AG04450 (cell line): ENCODE results near the gene SHB. TPM values are rescaled to one million over a fixed set of nuclear protein-coding genes. Genes with fewer than 3 reads are reported as not detected.

Experiments
- CTCF ChIA-PET: fragments of 300-600, 350-600 bp; formaldehyde crosslinking; extraction: SDS; loops from one replicate; lab custom pipeline; 2022; ENCODE audit warnings: antibody characterized with exemption, inconsistent platforms; lab: Charles Lee
- POLR2A ChIA-PET: fragments of 350-600 bp; formaldehyde crosslinking; extraction: SDS; loops from one replicate; lab custom pipeline; 2021; ENCODE audit warnings: antibody characterized with exemption, inconsistent platforms; lab: Yijun Ruan, JAX
- DNase-seq: peaks from one replicate; pipeline ENCODE4 v3.0.0-alpha.2; 2011; ENCODE audit warnings: low read depth, low spot score
- H3K27ac ChIP-seq: one replicate; pipeline ENCODE4 v1.5.1; 2012; ENCODE audit warnings: low read depth, low read length, control low read depth
- H3K27me3 ChIP-seq: one replicate; pipeline ENCODE4 v1.6.0; 2012; ENCODE audit warnings: low read length; ENCODE audit not compliant: control insufficient read depth, insufficient read depth
- H3K4me3 ChIP-seq: 2 replicates; pipeline ENCODE4 v1.5.1; 2011; ENCODE audit warnings: mild to moderate bottlenecking, low read depth, low read length, control low read depth
- H3K9me3 ChIP-seq: 2 replicates; pipeline ENCODE4 v1.5.1; 2012; ENCODE audit warnings: low read length; ENCODE audit not compliant: control insufficient read depth, insufficient read depth
- CTCF ChIP-seq: IDR thresholded peaks from 2 replicates; pipeline ENCODE4 v1.5.1; 2011; ENCODE audit warnings: low read depth, low read length, control low read depth, inconsistent platforms
- polyA plus RNA-seq: library from polyadenylated mRNA; depleted of rRNA; stranded (reverse); fragments of >200 nt; gene quantifications from 2 replicates; pipeline ENCODE4 v1.2.3, GENCODE V29; 2011

Gene SHB
- polyA plus RNA-seq, 1 experiment = 16.7 TPM

GRCh38 chr9:38020151-38021076 lies 48.6 kb downstream of the SHB start:
- Histone ChIP-seq H3K27ac (peak overlapping the region; percentile 99), H3K27me3 (no peaks in the 10 kb centered on the region), H3K9me3 (no peaks in the 10 kb centered on the region), H3K4me3 (no peak overlapping the region)
- ChIA-PET CTCF (interaction anchor here (1.3 kb wide), 1 partner anchor 15 kb away, joined by 3 read pairs; no protein-coding TSS in a partner anchor), POLR2A (interaction anchor here (0.7 to 1.6 kb wide), 2 partner anchors 12 to 47 kb away, joined by 3 to 4 read pairs; no protein-coding TSS in a partner anchor)
- DNase-seq = no peak
- no peak for TF ChIP-seq CTCF

- POLR2A ChIA-PET = interaction anchor here (0.6 to 1.6 kb wide), 3 partner anchors 11 to 58 kb away, joined by 3 to 4 read pairs (median 3); no protein-coding TSS in a partner anchor
- CTCF ChIA-PET = interaction anchor here (1.8 kb wide), 1 partner anchor 106 kb away, joined by 8 read pairs; no protein-coding TSS in a partner anchor
- Histone ChIP-seq H3K4me3 (no peak overlapping the region), H3K27ac (peak overlapping the region; percentile 99), H3K9me3 (no peaks in the 10 kb centered on the region), H3K27me3 (no peaks in the 10 kb centered on the region)
- no peak for TF ChIP-seq CTCF
- DNase-seq = no peak
Measured at GRCh38 chr9:38019731-38020130, 49.3 kb downstream of the SHB start.

GRCh38 chr9:38018958-38019602 lies 49.9 kb downstream of the SHB start:
- H3K9me3 ChIP-seq = no peaks in the 10 kb centered on the region
- peak overlapping the region; percentile 99 for H3K27ac ChIP-seq
- no peak for TF ChIP-seq CTCF
- CTCF ChIA-PET = interaction anchor here (1.8 kb wide), 1 partner anchor 105 kb away, joined by 8 read pairs; no protein-coding TSS in a partner anchor
- DNase-seq = peak; percentile 49
- no peak overlapping the region; the same call in 1 of the 2 replicates for H3K4me3 ChIP-seq
- H3K27me3 ChIP-seq = no peaks in the 10 kb centered on the region
- POLR2A ChIA-PET = interaction anchor here (0.6 to 1.6 kb wide), 4 partner anchors 11 to 62 kb away, joined by 3 read pairs; no protein-coding TSS in a partner anchor

- no peak for DNase-seq
- Histone ChIP-seq H3K27ac (peak overlapping the region; percentile 99), H3K27me3 (no peaks in the 10 kb centered on the region), H3K9me3 (no peaks in the 10 kb centered on the region), H3K4me3 (no peak overlapping the region)
- TF ChIP-seq CTCF = no peak
- CTCF ChIA-PET = interaction anchor here (1.8 kb wide), 1 partner anchor 104 kb away, joined by 8 read pairs; no protein-coding TSS in a partner anchor
- POLR2A ChIA-PET = interaction anchor here (0.9 to 1.7 kb wide), 4 partner anchors 7 to 63 kb away, joined by 3 to 8 read pairs (median 3); no protein-coding TSS in a partner anchor
Measured at GRCh38 chr9:38018241-38018957, 50.6 kb downstream of the SHB start.
